BJ (cell line): ENCODE measurements around the gene TAP2. TPM values are rescaled to one million over a fixed set of nuclear protein-coding genes. Genes with fewer than 3 reads are reported as not detected.

Experiments used
- CTCF ChIA-PET: fragments of 350-600 bp; formaldehyde crosslinking; extraction: SDS; loops from one replicate; lab custom pipeline; 2021; ENCODE audit warnings: antibody characterized with exemption, inconsistent platforms; lab: Yijun Ruan, JAX
- POLR2A ChIA-PET: fragments of 300-600 bp; sonication (Branson Sonifier 250); formaldehyde crosslinking; extraction: SDS; loops from one replicate; lab custom pipeline; 2021; ENCODE audit warnings: antibody characterized with exemption; lab: Charles Lee
- DNase-seq: peaks from one replicate; pipeline ENCODE4 v3.0.0-alpha.2; 2011; ENCODE audit warnings: low read depth
- H3K27me3 ChIP-seq: 2 replicates; pipeline ENCODE4 v1.6.0; 2011; ENCODE audit warnings: low read length; ENCODE audit not compliant: control insufficient read depth, insufficient read depth
- H3K36me3 ChIP-seq: 2 replicates; pipeline ENCODE4 v1.5.1; 2011; ENCODE audit warnings: low read length; ENCODE audit not compliant: control insufficient read depth, insufficient read depth
- H3K4me3 ChIP-seq: 2 replicates; pipeline ENCODE4 v1.5.1; 2011; ENCODE audit warnings: low read depth, mild to moderate bottlenecking, control low read depth, low read length
- CTCF ChIP-seq: IDR thresholded peaks from 2 replicates; pipeline ENCODE4 v1.5.1; 2011; ENCODE audit warnings: low read depth, mild to moderate bottlenecking, control low read depth, inconsistent platforms, low read length, moderate library complexity; ENCODE audit not compliant: insufficient read depth
- polyA plus RNA-seq: library from polyadenylated mRNA; depleted of rRNA; stranded (reverse); fragments of >200 nt; gene quantifications from 2 replicates; pipeline ENCODE4 v1.2.3, GENCODE V29; 2011

Gene TAP2
- polyA plus RNA-seq, 1 experiment, result 25.4 TPM

- Histone ChIP-seq H3K36me3 (no peaks in the 10 kb centered on the region), H3K27me3 (peaks cover 6% of the 10 kb centered on the region), H3K4me3 (no peak overlapping the region)
- no peak for DNase-seq
- no peak for TF ChIP-seq CTCF
- CTCF ChIA-PET, result interaction anchor here (1.3 to 1.6 kb wide), 2 partner anchors 13 to 385 kb away, joined by 8 to 10 read pairs; no protein-coding TSS in a partner anchor
- POLR2A ChIA-PET, result no interaction called here
Observed at GRCh38 chr6:32799168-32799567, 39.4 kb downstream of the TAP2 start.

GRCh38 chr6:32796848-32797776 is 41.4 kb downstream of the TAP2 start:
- CTCF ChIA-PET, result interaction anchor here (0.6 to 2.1 kb wide), 9 partner anchors 11 to 383 kb away, joined by 3 to 10 read pairs (median 4); no protein-coding TSS in a partner anchor
- Histone ChIP-seq H3K36me3 (no peaks in the 10 kb centered on the region), H3K4me3 (peak overlapping the region; percentile 5; the same call in 1 of the 2 replicates), H3K27me3 (peaks cover 9% of the 10 kb centered on the region)
- DNase-seq, result no peak
- POLR2A ChIA-PET, result no interaction called here
- TF ChIP-seq CTCF, result peak; percentile 78

GRCh38 chr6:32794510-32794909 is 44.0 kb downstream of the TAP2 start:
- DNase-seq, result no peak
- no peaks in the 10 kb centered on the region for H3K36me3 ChIP-seq
- ChIA-PET CTCF (interaction anchor here (0.9 to 3.5 kb wide), 4 partner anchors 10 to 380 kb away, joined by 4 to 22 read pairs (median 7); no protein-coding TSS in a partner anchor), POLR2A (no interaction called here)
- no peak overlapping the region for H3K4me3 ChIP-seq
- no peak for TF ChIP-seq CTCF
- H3K27me3 ChIP-seq, result peaks cover 11% of the 10 kb centered on the region

GRCh38 chr6:32792901-32793435 is 45.6 kb downstream of the TAP2 start:
- no peak for TF ChIP-seq CTCF
- no peak for DNase-seq
- CTCF ChIA-PET, result interaction anchor here (0.9 to 3.5 kb wide), 3 partner anchors 8 to 381 kb away, joined by 3 to 22 read pairs (median 6); no protein-coding TSS in a partner anchor
- peaks cover 11% of the 10 kb centered on the region for H3K27me3 ChIP-seq
- POLR2A ChIA-PET, result no interaction called here
- H3K36me3 ChIP-seq, result no peaks in the 10 kb centered on the region
- H3K4me3 ChIP-seq, result no peak overlapping the region

GRCh38 chr6:32790306-32790705 is 48.2 kb downstream of the TAP2 start:
- TF ChIP-seq CTCF, result no peak
- ChIA-PET CTCF (interaction anchor here (1.5 kb wide), 1 partner anchor 49 kb away, joined by 3 read pairs; no protein-coding TSS in a partner anchor), POLR2A (no interaction called here)
- H3K4me3 ChIP-seq, result no peak overlapping the region
- no peak for DNase-seq
- H3K27me3 ChIP-seq, result peaks cover 11% of the 10 kb centered on the region
- no peaks in the 10 kb centered on the region for H3K36me3 ChIP-seq
